PC-3 (cell line): ENCODE results near the gene DAAM1. TPM values are rescaled to one million over a fixed set of nuclear protein-coding genes. Genes with fewer than 3 reads are reported as not detected.

Source experiments
- ATAC-seq: fragments of 200-7000 bp; cut with Tn5 transposase; 2 replicates; pipeline ENCODE4 v1.9.1; 2020; ENCODE audit warnings: mild to moderate bottlenecking, moderate library complexity
- BruUV-seq: library from RNA; stranded (reverse); fragments of 400-500 nt; replicated peaks from 2 replicates; lab custom pipeline; 2021; lab: Mats Ljungman, UMichigan
- CTCF ChIA-PET: fragments of 300-600 bp; sonication (Branson Sonifier 250); formaldehyde crosslinking; loops from one replicate; lab custom pipeline; 2022; ENCODE audit warnings: antibody characterized with exemption; lab: Charles Lee
- POLR2A ChIA-PET: fragments of 300-600 bp; sonication (Branson Sonifier 250); formaldehyde crosslinking; loops from one replicate; lab custom pipeline; 2022; ENCODE audit warnings: antibody characterized with exemption; ENCODE audit not compliant: unreplicated experiment; lab: Charles Lee
- DNase-seq: peaks from one replicate; pipeline ENCODE4 v3.0.0-alpha.2; 2015
- H2AFZ ChIP-seq: fragments of 300-600 bp; sonication (generic); 2 replicates; pipeline ENCODE4 v1.6.0; 2016; ENCODE audit warnings: antibody characterized with exemption, low read length
- H3F3A ChIP-seq: fragments of 300-600 bp; sonication (generic); one replicate; pipeline ENCODE4 v1.6.0; 2017; ENCODE audit warnings: antibody characterized with exemption, low read length, control low read depth, mild to moderate bottlenecking; ENCODE audit not compliant: unreplicated experiment
- H3K27ac ChIP-seq: fragments of 300-600 bp; sonication (generic); 2 replicates; pipeline ENCODE4 v1.5.1; 2016; ENCODE audit warnings: mild to moderate bottlenecking, low read length
- H3K27me3 ChIP-seq: fragments of 300-600 bp; sonication (generic); 2 replicates; pipeline ENCODE4 v1.6.1; 2016; ENCODE audit warnings: low read length, mixed read lengths
- H3K36me3 ChIP-seq: fragments of 300-600 bp; sonication (generic); 2 replicates; pipeline ENCODE4 v1.6.1; 2016; ENCODE audit warnings: low read depth, mixed run types, low read length, mixed read lengths
- H3K4me1 ChIP-seq: fragments of 300-600 bp; sonication (generic); 2 replicates; pipeline ENCODE4 v1.5.1; 2016; ENCODE audit warnings: low read length; ENCODE audit not compliant: insufficient read depth
- H3K4me2 ChIP-seq: fragments of 300-600 bp; sonication (generic); 2 replicates; pipeline ENCODE4 v1.6.0; 2016; ENCODE audit warnings: low read length
- H3K4me3 ChIP-seq: fragments of 300-600 bp; sonication (generic); 2 replicates; pipeline ENCODE4 v1.5.1; 2016; ENCODE audit warnings: mild to moderate bottlenecking, low read length, mixed read lengths
- H3K79me2 ChIP-seq: fragments of 300-600 bp; sonication (generic); 2 replicates; pipeline ENCODE4 v1.6.1; 2017; ENCODE audit warnings: low read length, mixed read lengths
- H3K9ac ChIP-seq: fragments of 300-600 bp; sonication (generic); 2 replicates; pipeline ENCODE4 v1.6.0; 2016; ENCODE audit warnings: mild to moderate bottlenecking, low read length
- H3K9me2 ChIP-seq: fragments of 300-600 bp; sonication (generic); replicated peaks from 2 replicates; pipeline ENCODE4 v1.6.1; 2016; ENCODE audit warnings: mixed run types, low read length, mixed read lengths
- H3K9me3 ChIP-seq: fragments of 300-600 bp; sonication (generic); 2 replicates; pipeline ENCODE4 v1.6.1; 2016; ENCODE audit warnings: low read length, mixed read lengths
- H4K20me1 ChIP-seq: fragments of 300-600 bp; sonication (generic); 2 replicates; pipeline ENCODE4 v1.6.1; 2016; ENCODE audit warnings: low read length, mixed read lengths
- CTCF ChIP-seq: fragments of 300-600 bp; sonication (generic); conservative IDR thresholded peaks from 2 replicates; pipeline ENCODE4 v1.5.1; 2017; ENCODE audit warnings: antibody characterized with exemption, low read depth, mild to moderate bottlenecking, low read length
- EZH2 ChIP-seq: fragments of 300-600 bp; sonication (generic); IDR thresholded peaks from one replicate; pipeline ENCODE4 v1.6.1; 2017; ENCODE audit warnings: antibody characterized with exemption, mild to moderate bottlenecking, low read length; ENCODE audit not compliant: unreplicated experiment
- EZH2phosphoT487 ChIP-seq: fragments of 300-600 bp; sonication (generic); IDR thresholded peaks from 2 replicates; pipeline ENCODE4 v1.6.1; 2018; ENCODE audit warnings: mild to moderate bottlenecking, antibody characterized with exemption, low read length, borderline replicate concordance
- intact Hi-C: fragments of 100-400 bp; cut with micrococcal nuclease; formaldehyde crosslinking; loops from 2 replicates; pipeline ENCODE4 v1.9.0; 2023
- total RNA-seq: library from RNA; depleted of rRNA; stranded (reverse); fragments of >200 nt; gene quantifications from 2 replicates; pipeline ENCODE4 v1.2.3, GENCODE V29; 2014

DAAM1 gene
- total RNA-seq, 1 experiment from 2014 or later = 32.7 TPM

- H3K9me3 ChIP-seq = no peaks in the 10 kb centered on the region
- H4K20me1 ChIP-seq = no peaks in the 10 kb centered on the region
- ChIA-PET CTCF (no interaction called here), POLR2A (no interaction called here)
- DNase-seq (no peak), ATAC-seq (no peak)
- intact Hi-C loops = no loop called here
- no peaks in the 10 kb centered on the region for H3K36me3 ChIP-seq
- H3K4me3 ChIP-seq = no peak overlapping the region
- no peak overlapping the region for H3K4me2 ChIP-seq
- H3F3A ChIP-seq = no peaks in the 10 kb centered on the region
- H3K9ac ChIP-seq = no peak overlapping the region
- H3K4me1 ChIP-seq = no peaks in the 10 kb centered on the region
- no TSS peak for BruUV-seq
- no peaks in the 10 kb centered on the region for H3K9me2 ChIP-seq
- no peak overlapping the region for H3K27ac ChIP-seq
- H3K27me3 ChIP-seq = peaks cover 58% of the 10 kb centered on the region
- no peak for TF ChIP-seq EZH2
- no peak for TF ChIP-seq EZH2phosphoT487
- H3K79me2 ChIP-seq = no peaks in the 10 kb centered on the region
- H2AFZ ChIP-seq = no peak overlapping the region
These were observed 48.2 kb upstream of the DAAM1 start for GRCh38 chr14:59140106-59140843.

- Histone ChIP-seq H3K4me3 (no peak overlapping the region), H3F3A (no peaks in the 10 kb centered on the region), H3K4me1 (no peaks in the 10 kb centered on the region), H3K36me3 (no peaks in the 10 kb centered on the region), H3K79me2 (no peaks in the 10 kb centered on the region), H3K9me3 (no peaks in the 10 kb centered on the region), H3K4me2 (no peak overlapping the region), H4K20me1 (no peaks in the 10 kb centered on the region), H2AFZ (no peak overlapping the region), H3K9me2 (no peaks in the 10 kb centered on the region), H3K27ac (no peak overlapping the region), H3K27me3 (peaks cover 65% of the 10 kb centered on the region), H3K9ac (no peak overlapping the region)
- POLR2A ChIA-PET = no interaction called here
- CTCF ChIA-PET = no interaction called here
- no TSS peak for BruUV-seq
- ATAC-seq = no peak
- TF ChIP-seq EZH2 = no peak
- no peak for TF ChIP-seq EZH2phosphoT487
- TF ChIP-seq CTCF = no peak
- DNase-seq = no peak
- intact Hi-C loops = no loop called here
These were observed 42.0 kb upstream of the DAAM1 start for GRCh38 chr14:59146484-59146883.

- H3K9ac ChIP-seq = no peak overlapping the region
- H3K9me2 ChIP-seq = no peaks in the 10 kb centered on the region
- H4K20me1 ChIP-seq = no peaks in the 10 kb centered on the region
- CTCF ChIA-PET = no interaction called here
- intact Hi-C loops = no loop called here
- no peak overlapping the region for H3K27ac ChIP-seq
- POLR2A ChIA-PET = no interaction called here
- no peaks in the 10 kb centered on the region for H3K36me3 ChIP-seq
- H3K27me3 ChIP-seq = peaks cover 59% of the 10 kb centered on the region
- H3K4me1 ChIP-seq = no peaks in the 10 kb centered on the region
- no peak overlapping the region for H3K4me2 ChIP-seq
- no peak for DNase-seq
- ATAC-seq = no peak
- H3F3A ChIP-seq = no peaks in the 10 kb centered on the region
- no peak overlapping the region for H2AFZ ChIP-seq
- TF ChIP-seq CTCF (no peak), EZH2phosphoT487 (no peak), EZH2 (no peak)
- H3K4me3 ChIP-seq = no peak overlapping the region
- H3K79me2 ChIP-seq = no peaks in the 10 kb centered on the region
- H3K9me3 ChIP-seq = no peaks in the 10 kb centered on the region
- no TSS peak for BruUV-seq
These were observed 41.5 kb upstream of the DAAM1 start for GRCh38 chr14:59147007-59147406.
